ENCODE results near the gene ITPKB.

GRCh38 chr1:226606311-226607267, 132.5 kb downstream of the ITPKB start:
- TF ChIP-seq POLR2A (IDR thresholded peaks at IDR 0.05) (no peak), CTCF (IDR thresholded peaks at IDR 0.05) (no peak), POLR2AphosphoS5 (IDR thresholded peaks at IDR 0.05) (no peak)
